ENCODE measurements around the gene TLE5. TPM values are rescaled to one million over a fixed set of nuclear protein-coding genes. Genes with fewer than 3 reads are reported as not detected.

Gene TLE5
- total and polyA plus RNA-seq, 2 experiments from 2014 or later = 260 to 308 TPM

- no peak overlapping the region for H2AFZ ChIP-seq
- H3K4me1 ChIP-seq (ENCODE audit: insufficient read depth) = peaks cover 19% of the 10 kb centered on the region
- TF ChIP-seq EZH2phosphoT487 (IDR thresholded peaks at IDR 0.05; ENCODE audit: low read depth, severe bottlenecking, unreplicated experiment) (no peak), CTCF (IDR thresholded peaks at IDR 0.05; ENCODE audit: poor library complexity) (no peak), EZH2 (IDR thresholded peaks at IDR 0.05; ENCODE audit: borderline replicate concordance) (no peak)
- H3K9me2 ChIP-seq (replicated peaks; ENCODE audit: insufficient read depth) = no peaks in the 10 kb centered on the region
- H3K36me3 ChIP-seq (replicated peaks; ENCODE audit: insufficient read depth, low read depth) = no peaks in the 10 kb centered on the region
- H3K27ac ChIP-seq = no peak overlapping the region
- H3K9me3 ChIP-seq (ENCODE audit: low read depth) = no peaks in the 10 kb centered on the region
- peaks cover 87% of the 10 kb centered on the region for H4K20me1 ChIP-seq (ENCODE audit: insufficient read depth, poor library complexity, severe bottlenecking)
- peaks cover 95% of the 10 kb centered on the region for H3K79me2 ChIP-seq
- no peaks in the 10 kb centered on the region for H3K27me3 ChIP-seq
- no peak overlapping the region for H3K4me3 ChIP-seq
- no peak overlapping the region for H3K4me2 ChIP-seq
- 95% methylated on average over 22 of the region's 22 CpGs for WGBS (ENCODE audit: low lambda C conversion rate, missing lambda C conversion rate)
- DNase-seq (ENCODE audit: low spot score) = no peak
Measured at GRCh38 chr19:3109491-3109890, 47.2 kb upstream of the TLE5 start.

GRCh38 chr19:3108775-3109174, 46.5 kb upstream of the TLE5 start:
- WGBS (ENCODE audit: low lambda C conversion rate, missing lambda C conversion rate) = 36% methylated on average over 5 of the region's 5 CpGs
- Histone ChIP-seq H3K36me3 (replicated peaks; ENCODE audit: insufficient read depth, low read depth) (no peaks in the 10 kb centered on the region), H3K4me2 (no peak overlapping the region), H3K4me3 (no peak overlapping the region), H3K4me1 (ENCODE audit: insufficient read depth) (peaks cover 20% of the 10 kb centered on the region), H3K27ac (no peak overlapping the region), H4K20me1 (ENCODE audit: insufficient read depth, poor library complexity, severe bottlenecking) (peaks cover 85% of the 10 kb centered on the region), H3K79me2 (peaks cover 93% of the 10 kb centered on the region), H3K27me3 (no peaks in the 10 kb centered on the region), H3K9me3 (ENCODE audit: low read depth) (no peaks in the 10 kb centered on the region), H2AFZ (no peak overlapping the region), H3K9me2 (replicated peaks; ENCODE audit: insufficient read depth) (no peaks in the 10 kb centered on the region)
- peak; percentile 80 for DNase-seq (ENCODE audit: low spot score)
- TF ChIP-seq EZH2 (IDR thresholded peaks at IDR 0.05; ENCODE audit: borderline replicate concordance) (no peak), CTCF (IDR thresholded peaks at IDR 0.05; ENCODE audit: poor library complexity) (peak; percentile 74)

GRCh38 chr19:3107658-3108057, 45.4 kb upstream of the TLE5 start:
- 86% methylated on average over 6 of the region's 7 CpGs for WGBS (ENCODE audit: low lambda C conversion rate, missing lambda C conversion rate)
- no peak overlapping the region for H2AFZ ChIP-seq
- no peaks in the 10 kb centered on the region for H3K36me3 ChIP-seq (replicated peaks; ENCODE audit: insufficient read depth, low read depth)
- peaks cover 98% of the 10 kb centered on the region for H3K79me2 ChIP-seq
- H3K9me3 ChIP-seq (ENCODE audit: low read depth) = no peaks in the 10 kb centered on the region
- peaks cover 87% of the 10 kb centered on the region for H4K20me1 ChIP-seq (ENCODE audit: insufficient read depth, poor library complexity, severe bottlenecking)
- H3K4me1 ChIP-seq (ENCODE audit: insufficient read depth) = peaks cover 27% of the 10 kb centered on the region
- no peaks in the 10 kb centered on the region for H3K27me3 ChIP-seq
- no peak for DNase-seq (ENCODE audit: low spot score)
- H3K9me2 ChIP-seq (replicated peaks; ENCODE audit: insufficient read depth) = no peaks in the 10 kb centered on the region
- peak overlapping the region; percentile 60 for H3K4me2 ChIP-seq
- no peak overlapping the region for H3K4me3 ChIP-seq
- TF ChIP-seq EZH2phosphoT487 (IDR thresholded peaks at IDR 0.05; ENCODE audit: low read depth, severe bottlenecking, unreplicated experiment) = no peak
- no peak for TF ChIP-seq CTCF (IDR thresholded peaks at IDR 0.05; ENCODE audit: poor library complexity)
- TF ChIP-seq EZH2 (IDR thresholded peaks at IDR 0.05; ENCODE audit: borderline replicate concordance) = no peak
- H3K27ac ChIP-seq = peak overlapping the region; percentile 94

Measured in hepatocyte (in vitro differentiated cells).